Measurements from ENCODE around the gene ESD.
"Not testable (repeated sequence)": the region's sequence is repeated elsewhere in the genome, so short reads cannot be mapped to it uniquely, and the experiment has no call there.

ESD gene

DNA sequence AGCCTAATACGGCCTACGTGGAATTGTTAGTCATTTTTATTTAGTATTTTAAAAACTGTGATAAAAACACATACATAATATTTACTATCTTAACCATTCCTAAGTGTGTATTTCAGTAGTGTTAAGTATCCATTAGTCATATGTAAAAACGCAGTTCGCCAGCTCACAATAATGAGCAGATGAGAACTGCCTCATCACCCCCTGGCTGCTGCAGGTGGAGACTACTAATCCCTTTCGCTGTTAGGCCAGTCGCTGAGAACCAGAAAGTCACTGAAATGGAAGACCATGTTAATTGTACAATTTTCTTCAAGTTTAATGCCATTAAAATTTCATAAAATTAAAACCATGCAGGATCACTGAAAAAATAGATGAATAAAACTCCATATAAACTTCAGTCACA is 1.6 kb downstream of the ESD start:
- DNase-seq (ENCODE audit: low read depth) = no peak

GRCh38 chr13:46783504-46783903 is 13.5 kb downstream of the ESD start:
- DNase-seq (ENCODE audit: low read depth) = no peak

DNA sequence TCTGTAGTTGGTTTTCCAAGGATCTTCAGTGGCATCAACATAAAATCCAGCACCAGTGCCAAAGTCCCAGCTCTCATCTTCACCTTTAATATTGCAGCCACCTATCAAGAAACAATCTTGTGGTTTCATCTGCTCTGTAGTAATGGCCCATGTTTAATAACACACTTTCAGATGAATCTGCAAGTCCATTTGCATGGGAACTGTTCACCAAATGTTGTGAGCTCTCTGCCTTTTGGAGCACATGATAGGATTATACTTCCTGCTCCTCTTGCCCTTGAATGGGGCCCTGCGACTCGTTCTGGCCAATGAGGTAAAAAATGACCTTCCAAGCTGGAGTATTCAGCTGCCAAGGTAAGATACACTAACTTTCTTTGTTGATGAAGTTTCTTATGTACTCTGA is 14.3 kb downstream of the ESD start:
- no peak for DNase-seq (ENCODE audit: low read depth)

GRCh38 chr13:46782066-46782465 is 14.9 kb downstream of the ESD start:
- DNase-seq (ENCODE audit: low read depth) = no peak

GRCh38 chr13:46778890-46779289 is 18.1 kb downstream of the ESD start:
- no peak for DNase-seq (ENCODE audit: low read depth)

- DNase-seq (ENCODE audit: low read depth) = no peak
These were observed 18.9 kb downstream of the ESD start for GRCh38 chr13:46778095-46778494.

GRCh38 chr13:46775385-46776107 is 21.4 kb downstream of the ESD start:
- DNase-seq (ENCODE audit: low read depth) = no peak

GRCh38 chr13:46773541-46773940 is 23.4 kb downstream of the ESD start:
- no peak for DNase-seq (ENCODE audit: low read depth)

GRCh38 chr13:46771693-46772092 is 25.3 kb downstream of the ESD start:
- no peak for DNase-seq (ENCODE audit: low read depth)

DNA sequence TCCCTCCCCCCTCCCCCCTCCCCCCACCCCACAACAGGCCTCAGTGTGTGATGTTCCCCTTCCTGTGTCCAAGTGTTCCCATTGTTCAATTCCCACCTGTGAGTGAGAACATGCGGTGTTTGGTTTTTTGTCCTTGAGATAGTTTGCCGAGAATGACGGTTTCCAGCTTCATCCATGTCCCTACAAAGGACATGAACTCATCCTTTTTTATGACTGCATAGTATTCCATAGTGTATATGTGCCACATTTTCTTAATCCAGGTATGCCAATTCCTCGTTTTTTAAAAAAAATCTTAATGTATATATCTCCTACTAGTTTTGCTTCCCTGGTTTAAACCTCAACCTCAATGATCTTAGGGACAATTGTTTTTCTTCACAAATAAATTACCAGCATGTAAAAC is 27.0 kb downstream of the ESD start:
- not testable (repeated sequence) for DNase-seq (ENCODE audit: low read depth)

GRCh38 chr13:46761866-46762265 is 35.1 kb downstream of the ESD start:
- DNase-seq (ENCODE audit: low read depth) = no peak

GRCh38 chr13:46761174-46761573 is 35.8 kb downstream of the ESD start:
- DNase-seq (ENCODE audit: low read depth) = no peak

GRCh38 chr13:46759846-46760245 is 37.1 kb downstream of the ESD start:
- DNase-seq (ENCODE audit: low read depth) = no peak

DNA sequence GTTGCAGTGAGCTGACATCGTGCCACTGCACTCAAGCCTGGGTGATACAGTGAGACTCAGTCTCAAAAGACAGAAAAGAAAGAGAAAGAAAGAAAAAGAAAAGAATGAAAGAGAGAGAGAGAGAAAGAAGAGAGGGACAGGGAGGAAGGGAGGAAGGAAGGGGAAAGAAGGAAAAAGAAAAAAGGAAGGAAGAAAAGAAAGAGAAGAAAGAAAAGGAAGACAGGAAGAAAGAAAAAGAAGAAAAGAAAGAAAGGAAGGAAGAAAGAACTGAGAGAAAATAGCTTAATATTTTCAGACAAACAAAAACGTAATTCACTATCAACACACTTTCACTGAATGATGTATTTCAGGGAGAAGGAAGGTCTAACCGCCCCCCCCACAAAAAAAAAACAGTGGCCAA is 39.3 kb downstream of the ESD start:
- no peak for DNase-seq (ENCODE audit: low read depth)

DNA sequence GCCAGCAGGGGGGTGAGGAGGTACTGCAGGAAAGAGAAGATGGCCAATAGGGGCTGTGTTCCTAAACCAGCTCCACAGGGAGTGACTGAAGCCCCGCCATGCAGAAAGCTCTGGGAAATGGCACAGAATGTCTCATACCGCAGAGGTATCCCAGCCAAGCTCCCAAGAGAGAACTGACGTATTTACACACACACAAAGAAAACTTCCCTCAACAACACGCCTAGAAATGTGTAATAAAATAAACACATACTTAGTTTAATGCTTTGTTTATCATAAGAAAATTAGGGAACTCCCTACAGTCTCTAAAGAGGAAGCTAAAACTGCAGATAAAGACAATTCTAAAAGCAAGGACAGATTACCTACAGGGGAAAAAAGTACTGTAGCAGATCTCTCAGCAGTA is 40.0 kb downstream of the ESD start:
- no peak for DNase-seq (ENCODE audit: low read depth)

DNA sequence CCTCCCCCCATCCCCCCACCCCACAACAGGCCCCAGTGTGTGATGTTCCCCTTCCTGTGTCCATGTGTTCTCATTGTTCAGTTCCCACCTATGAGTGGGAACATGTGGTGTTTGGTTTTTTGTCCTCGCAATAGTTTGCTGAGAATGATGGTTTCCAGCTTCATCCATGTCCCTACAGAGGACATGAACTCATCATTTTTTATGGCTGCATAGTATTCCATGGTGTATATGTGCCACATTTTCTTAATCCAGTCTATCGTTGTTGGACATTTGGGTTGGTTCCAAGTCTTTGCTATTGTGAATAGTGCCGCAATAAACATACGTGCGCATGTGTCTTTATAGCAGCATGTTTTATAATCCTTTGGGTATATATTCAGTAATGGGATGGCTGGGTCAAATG is 41.5 kb downstream of the ESD start:
- not testable (repeated sequence) for DNase-seq (ENCODE audit: low read depth)

- DNase-seq (ENCODE audit: low read depth) = no peak
These were observed 42.1 kb downstream of the ESD start for GRCh38 chr13:46754812-46755211.

DNA sequence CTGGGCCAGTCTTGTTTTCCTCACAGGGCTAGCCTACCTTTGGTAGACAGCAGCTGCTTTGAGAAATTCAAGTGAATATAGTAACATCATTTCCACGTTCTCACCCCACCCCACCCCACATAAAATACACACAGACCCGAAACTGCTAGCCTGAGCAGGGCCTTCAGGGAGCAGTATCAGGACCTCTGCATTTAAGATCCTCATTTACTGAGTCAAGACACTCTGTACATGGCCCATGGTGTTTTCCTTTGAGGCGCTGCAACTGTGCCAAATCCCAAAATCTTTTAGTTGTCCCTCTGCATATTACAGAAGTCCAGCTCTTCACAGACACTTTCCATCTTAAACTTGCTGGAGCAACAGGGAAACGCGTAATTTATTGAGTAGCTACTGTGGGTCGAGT is 43.0 kb downstream of the ESD start:
- DNase-seq (ENCODE audit: low read depth) = no peak

- no peak for DNase-seq (ENCODE audit: low read depth)
These were observed 43.8 kb downstream of the ESD start for GRCh38 chr13:46753137-46753536.

GRCh38 chr13:46751811-46752635 is 44.9 kb downstream of the ESD start:
- DNase-seq (ENCODE audit: low read depth) = no peak

- no peak for DNase-seq (ENCODE audit: low read depth)
These were observed 47.0 kb downstream of the ESD start for GRCh38 chr13:46749951-46750350.

DNA sequence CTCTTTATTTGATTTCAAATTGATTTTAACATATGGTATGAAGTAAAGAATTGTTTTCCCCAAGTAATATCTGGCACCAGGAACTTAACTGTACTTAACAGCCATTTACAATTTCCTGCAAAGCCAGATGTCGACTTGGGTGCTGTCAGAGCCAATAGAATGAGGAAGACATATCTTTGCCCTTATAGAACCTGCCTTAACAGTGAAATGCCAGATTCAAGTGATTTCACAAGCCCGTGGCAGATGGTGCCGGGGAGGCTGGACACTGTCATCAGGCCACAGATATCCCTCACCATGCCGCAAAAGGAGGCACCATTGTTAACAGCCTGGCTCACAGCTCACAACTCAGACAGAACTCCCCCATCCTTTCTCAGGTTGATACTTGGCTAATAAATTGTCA is 48.7 kb downstream of the ESD start:
- DNase-seq (ENCODE audit: low read depth) = no peak

GRCh38 chr13:46747031-46747820 is 49.7 kb downstream of the ESD start:
- no peak for DNase-seq (ENCODE audit: low read depth)
